Measurements from ENCODE around the gene CXCR3.
"Not testable (repeated sequence)": the region's sequence is repeated elsewhere in the genome, so short reads cannot be mapped to it uniquely, and the experiment has no call there.

The CXCR3 gene
- total RNA-seq = 0.20 to 5.6 reads per million in 2 donors

DNA sequence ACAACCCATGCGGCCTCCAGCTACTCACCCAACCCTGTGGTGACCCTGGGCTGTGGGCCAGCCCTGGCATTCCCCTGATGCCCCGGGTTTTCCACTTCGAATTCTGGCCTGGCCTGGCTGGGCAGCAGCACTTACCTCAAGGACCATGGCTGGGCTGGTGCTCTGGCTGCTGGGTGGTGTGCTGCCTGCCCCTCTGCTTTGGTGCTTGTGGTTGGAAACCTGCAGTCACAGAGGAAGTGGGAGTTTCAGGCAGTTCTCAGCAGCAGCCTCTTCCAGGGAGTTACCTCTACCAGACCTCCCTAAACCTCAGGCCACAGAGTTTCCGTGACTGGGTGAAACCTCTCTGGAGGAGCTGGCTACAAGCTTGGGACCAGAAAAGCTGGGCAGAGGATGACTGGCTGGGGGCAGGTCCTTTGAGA is at the start of gene CXCR3:
Gene CXCR3 (minus strand): TSS at position 209 of the 419 bp plus-strand sequence. CDS start 62 bp downstream, at position 147.
- DNase-seq = peak in 3 of 5 experiments; percentile 50 to 81 (median 72)

DNA sequence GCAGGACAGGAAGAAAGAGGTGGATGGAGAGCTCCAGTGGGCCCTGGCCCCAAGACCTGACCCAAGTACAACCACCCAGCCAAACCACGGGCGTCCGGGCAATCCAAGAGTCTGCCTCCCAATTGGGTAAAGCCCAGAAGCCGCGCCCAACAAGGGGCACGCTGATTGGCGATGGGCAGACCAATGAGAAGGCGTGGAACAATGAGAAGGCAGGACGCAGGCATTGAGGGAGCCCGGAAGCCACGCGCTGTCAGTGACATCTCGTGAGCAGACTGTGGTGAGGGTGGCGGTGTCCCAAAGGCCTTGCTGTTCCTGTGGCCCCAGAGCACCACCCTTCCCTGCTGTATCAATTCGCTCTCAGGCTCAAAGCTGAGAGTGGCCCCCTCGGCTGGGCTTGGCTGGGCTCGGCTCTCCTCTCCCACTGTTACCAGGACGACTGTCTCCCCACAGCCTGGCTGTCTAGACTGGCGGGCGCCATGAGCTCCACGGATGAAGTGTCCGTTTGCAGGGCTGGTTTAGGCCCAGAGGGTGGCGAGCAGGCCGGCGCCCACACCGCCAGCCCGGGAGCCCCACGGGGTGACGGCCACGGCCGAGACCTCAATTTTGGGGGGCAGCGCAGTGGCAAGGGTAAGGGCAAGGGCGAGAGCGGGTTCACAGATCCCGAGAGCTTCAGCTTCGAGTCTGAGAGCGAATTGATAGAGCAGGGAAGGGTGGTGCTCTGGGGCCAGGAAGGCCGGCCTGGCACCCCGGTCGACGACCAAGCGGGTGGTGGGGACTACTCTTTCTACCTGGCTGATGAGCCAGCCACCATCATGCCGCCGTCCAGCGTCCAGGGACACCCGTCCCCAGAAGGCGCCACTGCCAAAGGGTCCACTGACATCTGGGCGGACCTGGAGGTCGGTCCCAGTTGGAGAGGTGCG is 49.3 kb upstream of the CXCR3 start, which contains the start of gene LOC101059915:
Gene LOC101059915 (plus strand): TSS at position 219 of the 920 bp plus-strand sequence.
- DNase-seq = no peak

DNA sequence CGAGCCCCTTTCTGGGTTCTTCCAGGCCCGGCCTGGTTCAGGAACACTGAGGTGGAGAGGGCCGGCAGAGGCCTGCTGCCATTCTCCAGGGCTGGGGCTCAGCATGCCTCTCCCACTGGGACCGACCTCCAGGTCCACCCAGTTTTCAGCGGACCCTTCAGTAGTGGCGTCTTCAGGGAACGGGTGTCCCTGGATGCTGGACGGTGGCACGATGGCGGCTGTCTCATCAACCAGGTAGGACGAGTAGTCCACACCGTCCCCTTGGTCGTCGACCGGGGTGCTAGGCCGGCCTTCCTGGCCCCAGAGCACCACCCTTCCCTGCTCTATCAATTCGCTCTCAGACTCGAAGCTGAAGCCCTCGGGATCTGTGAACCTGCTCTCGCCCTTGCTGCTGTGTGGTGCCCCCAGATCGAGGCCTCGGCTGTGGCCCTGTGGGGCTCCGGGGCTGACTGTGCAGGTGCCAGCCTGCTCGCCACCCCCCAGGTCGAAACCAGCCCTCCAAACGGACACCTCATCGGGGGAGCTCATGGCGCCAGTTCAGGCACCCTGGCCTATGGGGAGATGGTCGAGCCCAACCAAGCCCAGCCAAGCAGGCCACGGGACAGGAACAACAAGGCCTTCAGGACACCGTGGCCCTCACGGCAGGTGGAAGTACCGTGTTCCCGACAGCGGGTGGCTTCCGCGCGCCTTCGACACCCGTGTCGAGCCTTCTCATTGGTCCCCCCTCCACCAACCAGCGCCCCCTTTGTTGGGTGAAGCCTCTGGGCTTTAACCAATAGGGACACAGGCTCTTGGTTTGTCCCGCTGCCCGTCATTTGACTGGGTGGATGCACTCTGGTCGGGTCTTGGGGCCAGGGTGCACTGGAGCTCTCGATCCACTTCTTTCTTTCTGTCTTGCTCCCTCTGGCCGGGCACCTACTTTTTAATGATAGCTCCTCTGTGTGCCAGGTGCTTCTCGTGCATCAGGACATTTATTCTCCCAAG is 48.2 kb upstream of the CXCR3 start:
- DNase-seq = no peak

DNA sequence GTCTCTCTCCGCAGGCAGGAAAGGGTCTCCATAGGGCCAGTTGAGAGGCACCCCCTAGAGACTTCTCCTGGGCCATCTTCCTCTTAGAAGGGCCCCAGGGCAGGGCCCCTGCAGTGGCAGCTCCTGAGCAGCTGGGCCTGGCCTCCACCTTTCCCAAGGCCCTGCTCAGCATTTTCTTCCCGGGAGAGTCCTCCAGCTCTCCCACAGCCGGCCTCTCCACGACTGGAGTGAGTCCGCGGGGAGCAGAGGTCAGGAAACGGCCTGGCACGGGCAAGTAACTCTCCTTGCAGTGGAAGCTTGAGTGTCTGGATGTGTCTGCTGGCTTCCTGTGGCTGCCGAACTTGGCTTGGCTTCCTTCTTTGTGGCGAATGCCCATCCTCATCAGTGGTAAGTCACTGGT is 47.4 kb upstream of the CXCR3 start:
- DNase-seq = no peak

DNA sequence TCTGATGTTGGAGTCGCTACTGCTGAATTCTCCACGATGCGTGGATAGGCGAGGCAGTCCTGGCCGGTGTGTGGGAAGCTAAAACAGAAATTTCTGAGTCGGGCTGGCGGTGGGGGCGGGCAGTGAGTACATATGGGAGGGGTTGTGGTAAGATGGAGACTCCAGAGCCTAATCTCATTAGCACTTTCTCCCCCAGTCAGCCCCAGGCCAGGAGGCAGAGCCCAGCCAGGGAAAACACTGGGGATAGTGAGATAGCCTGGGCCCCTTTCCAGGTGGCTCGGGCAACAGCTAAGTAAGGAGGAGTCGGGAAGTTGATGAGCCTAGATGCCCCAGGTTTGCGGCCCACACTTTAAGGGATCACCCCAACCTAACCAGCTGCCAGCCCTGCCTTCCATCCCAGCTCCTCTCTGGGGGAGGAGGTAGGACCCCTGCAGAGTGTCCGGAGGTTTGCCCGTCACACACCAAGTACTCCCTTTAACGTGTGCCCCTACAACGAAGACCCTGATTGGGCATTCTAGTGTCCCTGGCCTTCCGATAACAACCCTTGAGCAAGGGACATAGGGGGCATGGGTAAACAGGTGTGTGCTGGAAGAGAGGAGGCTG is 46.7 kb upstream of the CXCR3 start:
- no peak for DNase-seq

DNA sequence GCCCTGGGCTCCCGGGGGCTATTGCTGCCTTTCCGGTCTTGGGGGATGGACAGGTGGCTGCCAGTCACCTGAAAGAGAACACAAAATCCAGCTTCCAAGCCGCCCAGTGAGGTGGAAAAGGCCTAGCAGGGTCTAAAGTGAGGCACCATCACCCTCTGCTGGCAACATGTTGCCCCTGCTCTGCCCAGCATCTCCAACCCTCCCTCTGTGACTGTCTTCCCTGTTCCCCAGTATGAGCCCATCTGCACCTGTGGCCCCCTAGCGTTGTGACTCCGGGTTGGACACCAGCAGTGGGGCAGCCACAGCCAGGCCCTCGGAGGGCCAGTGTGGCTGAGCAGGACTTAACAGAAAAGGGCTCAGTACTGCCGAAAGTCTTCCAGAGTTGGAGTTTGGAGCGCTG is 45.9 kb upstream of the CXCR3 start:
- DNase-seq = peak in 1 of 5 experiments; percentile 10

DNA sequence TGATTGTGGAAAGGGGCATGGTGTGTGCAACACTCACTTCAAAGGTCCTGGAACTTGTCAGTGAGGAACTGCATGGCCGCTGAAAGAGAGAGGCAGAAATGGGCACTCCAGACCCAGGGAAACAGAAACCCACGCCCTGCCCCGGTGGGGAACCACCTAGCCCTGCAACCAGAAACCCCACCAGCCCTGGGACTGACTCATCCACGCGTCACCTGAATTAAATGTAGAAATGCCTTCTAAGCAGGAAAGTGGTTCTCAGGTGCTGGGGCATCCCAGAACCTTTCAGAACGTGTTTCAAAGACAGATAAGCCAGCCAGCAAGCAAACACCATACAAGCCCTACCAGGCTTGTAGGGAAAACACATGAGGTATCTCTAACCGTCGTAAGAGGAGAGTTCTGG is 44.9 kb upstream of the CXCR3 start:
- DNase-seq = peak in 3 of 5 experiments; percentile 15 to 52 (median 47)

DNA sequence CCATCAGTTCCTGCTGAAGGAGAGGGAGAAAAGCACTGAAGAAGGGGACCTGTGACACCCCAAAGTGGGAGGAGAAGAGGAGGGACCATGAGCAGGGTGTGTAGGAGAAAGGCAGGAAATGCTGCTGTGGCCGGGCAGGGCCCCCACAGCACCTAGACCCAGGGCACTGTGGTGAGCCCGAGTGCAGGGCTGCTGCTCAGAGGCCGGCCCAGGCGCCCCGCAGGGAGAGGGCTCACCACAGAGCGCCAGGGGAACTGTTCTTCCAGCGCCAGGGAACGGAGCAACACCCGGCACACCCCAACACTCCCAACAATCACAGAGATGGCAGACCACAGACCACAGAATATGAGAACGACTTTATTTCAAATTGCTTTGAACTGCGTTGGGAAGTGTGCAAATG is 44.3 kb upstream of the CXCR3 start:
- peak in 2 of 5 experiments; percentile 26 to 30 for DNase-seq

DNA sequence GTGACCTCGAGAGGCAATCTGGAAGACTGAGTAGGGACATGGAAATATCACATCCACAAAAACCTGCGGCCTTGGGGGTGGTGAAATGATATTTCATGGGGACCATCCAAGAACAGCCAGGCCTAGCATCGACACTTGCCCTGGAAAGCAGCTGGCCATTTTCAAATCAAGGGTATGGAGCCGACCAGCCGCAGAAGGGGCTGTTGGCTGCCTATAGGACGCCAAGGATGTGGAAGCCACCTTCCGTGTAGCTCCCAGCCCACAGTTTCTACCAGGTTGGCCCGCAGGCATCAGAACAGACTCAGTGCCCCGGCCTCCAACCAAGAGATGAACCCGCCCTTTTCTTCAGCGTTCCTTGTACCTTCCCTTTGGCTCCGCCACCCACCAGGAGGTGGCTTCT is 43.6 kb upstream of the CXCR3 start:
- no peak for DNase-seq

DNA sequence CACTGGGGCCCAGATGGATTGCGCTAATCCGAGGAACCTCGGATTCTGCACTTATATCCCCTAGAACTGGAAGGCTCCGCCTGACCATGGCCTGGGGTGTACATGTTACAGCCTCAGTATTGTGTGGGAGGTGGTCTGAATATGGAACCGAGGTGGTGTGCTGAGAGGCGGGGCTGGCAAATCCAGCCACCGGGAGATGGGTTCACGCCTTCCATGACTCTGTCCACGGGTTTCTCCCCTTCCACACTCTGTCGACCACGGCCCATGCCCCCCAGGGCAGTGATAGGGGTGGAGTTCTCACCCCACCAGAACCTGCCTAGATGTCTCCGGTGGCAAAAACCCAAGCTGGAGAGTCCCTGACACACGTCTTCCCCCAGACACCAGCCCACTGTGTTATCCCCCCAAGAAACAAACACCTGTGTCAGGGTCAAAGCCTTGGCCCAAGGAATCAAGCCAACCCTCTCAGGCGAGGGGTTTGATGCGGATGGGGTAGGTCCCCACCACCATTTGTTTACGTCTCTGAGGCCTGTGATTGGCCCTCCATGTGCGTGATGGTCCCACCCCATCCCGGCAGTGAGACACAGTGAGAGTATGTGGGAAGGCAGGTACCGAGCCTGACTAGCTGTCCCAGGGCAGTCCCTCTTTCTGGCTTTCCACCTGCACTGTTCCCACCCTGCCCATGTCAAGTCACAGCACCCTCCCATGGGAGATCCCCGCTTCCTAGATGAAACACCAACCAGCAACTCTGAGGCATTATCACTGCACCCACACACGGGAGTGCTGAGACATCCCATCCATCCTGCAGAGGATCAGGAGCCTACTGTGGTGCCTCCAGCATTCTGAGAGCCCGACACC is 42.5 kb upstream of the CXCR3 start:
- no peak for DNase-seq

DNA sequence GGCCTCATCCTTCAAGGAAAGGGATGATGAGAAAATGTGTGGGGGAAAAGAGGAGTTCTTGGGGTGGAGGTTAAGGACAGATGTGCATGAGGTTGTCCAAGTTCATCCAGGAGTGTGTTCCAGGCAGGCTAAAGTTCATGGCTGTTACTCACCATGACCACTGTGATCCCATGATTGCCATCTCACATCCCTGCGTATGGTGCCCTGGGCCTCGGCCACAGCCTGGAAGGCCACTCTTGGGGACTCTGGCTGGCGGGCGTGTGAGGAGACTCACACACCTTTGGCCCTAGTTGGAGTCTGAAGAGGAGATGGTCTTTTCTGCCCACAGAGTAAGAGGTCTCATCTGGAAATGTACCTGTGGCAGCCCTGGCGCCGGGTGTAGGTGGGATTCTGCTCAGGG is 41.6 kb upstream of the CXCR3 start:
- no peak for DNase-seq

DNA sequence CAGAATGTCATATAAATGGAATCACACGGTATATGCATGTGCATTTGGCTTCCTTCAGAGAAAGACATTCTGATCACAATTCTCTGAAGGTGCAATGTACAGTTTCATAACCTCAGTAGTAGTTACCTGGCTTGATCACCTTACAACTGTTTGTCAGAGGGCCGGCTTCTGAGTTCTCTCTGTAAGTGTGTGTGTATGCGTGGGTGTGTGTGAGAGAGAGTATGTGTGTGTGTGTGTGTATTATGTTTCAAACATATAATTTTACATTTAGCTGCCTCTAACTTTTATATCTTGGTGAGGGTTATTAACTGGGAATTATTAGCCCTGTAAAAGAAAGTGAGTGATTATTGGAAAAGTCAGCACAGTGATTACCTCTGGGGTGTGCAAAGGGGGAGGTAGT is 41.0 kb upstream of the CXCR3 start:
- DNase-seq = no peak

DNA sequence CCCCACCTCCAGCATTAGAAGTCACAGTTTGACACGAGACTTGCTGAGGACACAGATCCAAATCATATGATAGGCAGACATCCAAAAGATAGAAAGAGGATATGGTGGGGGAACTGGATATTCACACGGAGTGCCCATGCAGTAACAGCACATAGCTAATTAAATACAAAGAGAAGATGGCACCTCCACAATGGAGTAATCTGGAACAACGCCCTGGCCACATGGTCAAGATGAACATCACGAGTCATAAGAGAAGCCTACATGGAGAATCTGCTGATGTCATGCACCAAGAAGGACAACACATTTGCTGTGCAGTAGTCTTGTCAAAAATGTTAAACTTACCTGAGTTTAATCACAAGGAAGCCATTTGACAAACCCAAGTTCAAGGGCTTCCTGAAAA is 39.0 kb upstream of the CXCR3 start:
- DNase-seq = no peak

DNA sequence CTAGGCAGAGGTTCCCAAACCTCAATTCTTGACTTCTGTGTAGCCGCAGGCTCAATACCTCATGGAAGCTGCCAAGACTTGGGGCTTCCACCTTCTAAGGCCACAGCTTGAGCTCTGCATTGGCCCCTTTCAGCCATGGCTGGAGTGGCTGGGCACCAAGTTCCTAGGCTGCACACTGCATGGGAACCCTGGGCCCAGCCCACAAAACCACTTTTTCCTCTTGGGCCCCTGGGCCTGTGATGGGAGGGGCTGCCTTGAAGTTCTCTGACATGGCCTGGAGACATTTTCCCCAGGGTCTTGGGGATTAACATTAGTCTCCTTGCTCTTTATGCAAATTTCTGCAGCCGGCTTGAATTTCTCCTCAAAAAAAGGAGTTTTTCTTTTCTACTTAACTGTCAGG is 35.0 kb upstream of the CXCR3 start:
- DNase-seq = no peak

DNA sequence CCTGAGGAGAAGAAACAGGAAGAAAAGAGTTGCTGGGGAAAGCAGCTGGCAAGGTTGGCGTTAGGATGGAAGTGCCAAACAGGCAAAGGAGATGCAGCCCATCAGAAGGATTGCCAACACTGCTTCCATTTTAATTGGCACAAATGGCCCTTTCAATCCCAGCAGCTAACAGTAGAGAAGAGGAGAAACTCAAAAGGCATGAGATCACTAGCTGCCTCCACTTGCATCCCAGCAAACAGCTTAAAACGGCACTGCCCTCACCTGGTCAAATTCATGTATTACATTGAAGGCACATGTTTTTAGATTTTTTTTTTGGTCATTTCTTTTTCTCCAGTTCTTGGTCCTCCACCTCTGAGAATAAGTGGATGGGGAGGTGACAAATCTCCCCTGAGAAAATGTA is 34.1 kb upstream of the CXCR3 start:
- peak in 3 of 5 experiments; percentile 11 to 62 (median 39) for DNase-seq

DNA sequence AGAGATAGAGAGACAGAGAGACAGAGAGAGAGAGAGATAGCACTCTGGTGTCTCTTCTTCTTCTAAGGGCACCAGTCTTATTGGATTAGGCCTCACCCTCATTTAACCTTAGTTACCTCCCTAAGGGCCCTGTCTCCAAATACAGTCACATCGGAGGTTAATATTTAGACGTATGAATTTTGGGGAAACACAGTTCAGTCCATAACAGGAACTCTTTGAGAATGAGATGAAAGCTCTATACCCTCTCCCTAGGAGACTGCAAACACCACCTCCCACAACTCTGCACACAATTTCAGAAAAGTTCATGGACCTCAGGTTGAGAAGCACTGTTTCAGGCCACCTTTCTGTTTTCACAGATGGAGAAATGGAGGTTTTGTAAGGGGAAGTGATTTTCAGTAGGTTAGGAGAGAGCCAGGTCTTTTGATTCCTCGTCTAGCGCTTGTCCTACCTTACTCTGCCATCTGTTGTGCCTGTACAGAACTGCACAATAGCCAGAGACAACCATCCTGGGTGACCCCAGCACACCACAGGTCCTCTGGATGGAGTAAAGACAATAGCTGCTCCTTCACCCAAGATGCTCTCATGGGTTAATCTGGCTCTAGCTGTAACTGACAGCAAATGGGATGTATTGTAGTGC is 32.1 kb upstream of the CXCR3 start:
- DNase-seq = peak in 2 of 5 experiments; percentile 30 to 33

DNA sequence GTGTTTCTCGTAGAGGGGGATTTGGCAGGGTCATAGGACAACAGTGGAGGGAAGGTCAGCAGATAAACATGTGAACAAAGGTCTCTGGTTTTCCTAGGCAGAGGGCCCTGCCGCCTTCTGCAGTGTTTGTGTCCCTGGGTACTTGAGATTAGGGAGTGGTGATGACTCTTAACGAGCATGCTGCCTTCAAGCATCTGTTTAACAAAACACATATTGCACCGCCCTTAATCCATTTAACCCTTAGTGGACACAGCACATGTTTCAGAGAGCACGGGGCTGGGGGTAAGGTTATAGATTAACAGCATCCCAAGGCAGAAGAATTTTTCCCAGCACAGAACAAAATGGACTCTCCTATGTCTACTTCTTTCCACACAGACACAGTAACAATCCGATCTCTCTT is 26.1 kb upstream of the CXCR3 start:
- DNase-seq = not testable (repeated sequence)

DNA sequence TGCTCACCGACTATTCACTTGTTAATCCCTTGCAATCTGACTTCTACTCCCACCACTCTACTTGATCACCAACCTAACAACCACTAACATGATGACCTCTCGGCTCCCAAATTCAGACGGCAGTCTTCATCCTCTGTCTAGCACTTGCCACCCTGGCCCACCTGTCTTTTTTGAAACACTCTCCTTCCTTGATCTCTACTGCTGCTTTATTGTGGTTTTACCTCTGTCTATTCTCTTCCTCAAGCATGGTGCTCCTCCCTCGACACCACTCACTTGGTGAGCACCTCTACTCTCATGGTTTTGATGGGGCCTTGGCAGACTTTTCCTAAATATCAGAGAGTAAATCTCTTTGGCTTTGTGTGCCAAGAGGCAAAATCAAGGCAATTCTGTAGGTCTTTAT is 21.7 kb upstream of the CXCR3 start:
- no peak for DNase-seq

DNA sequence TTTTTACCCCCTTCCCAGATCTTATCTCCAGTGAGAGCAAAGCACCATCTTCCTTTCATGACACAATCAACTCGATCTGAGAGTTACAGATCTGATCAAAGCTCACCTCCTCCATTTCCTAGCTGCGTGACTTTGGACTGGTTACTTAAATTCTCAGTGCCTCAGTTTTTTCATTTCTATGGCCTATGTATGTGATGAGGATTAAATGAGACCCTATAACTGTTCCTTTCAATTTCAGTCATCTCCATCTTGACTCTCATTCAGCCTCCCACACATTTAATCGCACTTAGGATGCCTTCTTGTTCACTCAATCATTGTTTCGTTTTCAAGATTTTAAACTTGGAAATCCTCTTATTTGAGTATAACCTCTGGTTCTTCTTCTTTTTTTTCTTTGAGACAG is 20.1 kb upstream of the CXCR3 start:
- peak in 1 of 5 experiments; percentile 24 for DNase-seq

DNA sequence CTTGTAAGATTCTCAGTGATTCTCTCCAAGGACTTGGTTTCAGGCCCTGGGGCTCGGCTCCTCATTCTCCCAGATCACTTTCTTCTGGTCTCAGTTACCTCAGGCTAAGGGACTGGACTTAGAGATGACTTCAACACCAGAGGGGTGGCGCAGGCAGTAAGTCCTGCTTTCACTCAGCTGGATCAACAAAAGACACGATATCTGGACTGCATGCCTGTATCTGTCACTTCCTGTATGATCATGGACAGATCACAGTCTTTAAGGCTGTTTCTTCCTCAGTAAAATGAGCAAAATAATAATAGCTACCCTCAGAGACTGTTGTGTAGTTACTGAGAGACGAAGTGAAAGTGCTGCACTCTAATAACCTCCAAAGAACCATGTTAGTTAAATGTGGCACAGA is 19.5 kb upstream of the CXCR3 start:
- DNase-seq = peak in 1 of 5 experiments; percentile 22

DNA sequence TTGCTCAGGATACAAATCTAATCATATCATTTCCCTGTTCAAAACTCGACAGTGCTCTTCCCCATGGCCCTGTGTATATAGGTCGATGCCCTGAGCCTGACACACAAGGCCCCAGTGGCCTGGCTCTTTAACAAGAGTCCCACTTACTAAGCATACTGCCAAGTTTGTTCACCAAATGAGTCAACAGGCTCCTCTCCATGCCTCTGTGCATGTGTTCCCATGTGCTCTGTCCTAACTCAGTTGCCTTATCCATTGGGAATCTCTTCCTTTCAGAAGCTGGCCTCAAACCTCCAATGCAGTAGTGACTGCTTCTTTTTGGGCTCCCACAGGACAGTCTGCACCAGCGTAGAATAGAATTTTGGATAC is 18.9 kb upstream of the CXCR3 start:
- DNase-seq = no peak

Measured in T-helper 2 cell (primary cell).